ENCODE measurements around the gene TMEFF1. TPM values are rescaled to one million over a fixed set of nuclear protein-coding genes. Genes with fewer than 3 reads are reported as not detected.
A peak's percentile ranks its signal among the peaks of the same experiment; 100 is the strongest.

TMEFF1 gene
- total RNA-seq, 1 experiment from 2014 or later = 2.7 TPM

GRCh38 chr9:100602342-100602801, 129.4 kb downstream of the TMEFF1 start:
- no peak overlapping the region for H3K4me3 ChIP-seq (ENCODE audit: low read depth, low read length)
- no peak overlapping the region for H3K4me3 Mint-ChIP-seq (ENCODE audit: unreplicated experiment)
- peak; percentile 62 to 66 for TF ChIP-seq CTCF (IDR thresholded peaks at IDR 0.05; ENCODE audit: insufficient read depth in 1 of 2, low read depth in 1 of 2, low read length in 1 of 2, severe bottlenecking in 1 of 2, unreplicated experiment in 1 of 2)
- ChIA-PET POLR2A (interaction anchor here (0.6 kb wide), 1 partner anchor 256 kb away, joined by 3 read pairs; no protein-coding TSS in a partner anchor), CTCF (interaction anchor here (0.6 to 2.2 kb wide), 5 partner anchors 129 to 1919 kb away, joined by 3 to 29 read pairs (median 5); partner anchors contain the start of gene TMEFF1)
- H3K27me3 Mint-ChIP-seq (ENCODE audit: insufficient read depth, unreplicated experiment) = no peaks in the 10 kb centered on the region
- H3K4me1 ChIP-seq = 0 out of 2 replicates have a peak, but pooled peaks cover 5% of the 10 kb centered on the region
- no peak overlapping the region for H3K27ac Mint-ChIP-seq (ENCODE audit: unreplicated experiment)
- H3K36me3 ChIP-seq (ENCODE audit: control insufficient read depth, insufficient read depth, low read length) = no peaks in the 10 kb centered on the region
- H3K9me3 ChIP-seq = no peaks in the 10 kb centered on the region
- H3K9me3 Mint-ChIP-seq (ENCODE audit: unreplicated experiment) = no peaks in the 10 kb centered on the region
- BruUV-seq (replicated peaks) = no TSS peak
- no peaks in the 10 kb centered on the region for H3K36me3 Mint-ChIP-seq (ENCODE audit: insufficient read depth, unreplicated experiment)
- H3K4me1 Mint-ChIP-seq (ENCODE audit: low read depth, unreplicated experiment) = peaks cover 19% of the 10 kb centered on the region
- no peaks in the 10 kb centered on the region for H3K27me3 ChIP-seq (replicated peaks; ENCODE audit: control insufficient read depth, insufficient read depth, low read length)
- intact Hi-C loops (cut with micrococcal nuclease; ENCODE audit: unreplicated experiment) = loop anchor here (1.0 to 10.0 kb wide), 8 partner anchors 100 to 930 kb away; partner anchors contain the start of genes PLPPR1 and RNF20
- peak; percentile 62 to 73 for DNase-seq

GRCh38 chr9:100605405-100605804, 132.5 kb downstream of the TMEFF1 start:
- intact Hi-C loops (cut with micrococcal nuclease; ENCODE audit: unreplicated experiment) = loop anchor here (10.0 kb wide), 1 partner anchor 229 kb away; no protein-coding TSS in a partner anchor
- no peak for TF ChIP-seq CTCF (IDR thresholded peaks at IDR 0.05; ENCODE audit: insufficient read depth in 1 of 2, low read depth in 1 of 2, low read length in 1 of 2, severe bottlenecking in 1 of 2, unreplicated experiment in 1 of 2)
- no peaks in the 10 kb centered on the region for H3K27me3 Mint-ChIP-seq (ENCODE audit: insufficient read depth, unreplicated experiment)

GRCh38 chr9:100619194-100619593, 146.2 kb downstream of the TMEFF1 start:
- H3K27me3 ChIP-seq (replicated peaks; ENCODE audit: control insufficient read depth, insufficient read depth, low read length) = no peaks in the 10 kb centered on the region
- Mint-ChIP-seq H3K9me3 (ENCODE audit: unreplicated experiment) (peaks cover 20% of the 10 kb centered on the region), H3K27me3 (ENCODE audit: insufficient read depth, unreplicated experiment) (no peaks in the 10 kb centered on the region), H3K27ac (ENCODE audit: unreplicated experiment) (no peak overlapping the region), H3K36me3 (ENCODE audit: insufficient read depth, unreplicated experiment) (no peaks in the 10 kb centered on the region), H3K4me3 (ENCODE audit: unreplicated experiment) (no peak overlapping the region), H3K4me1 (ENCODE audit: low read depth, unreplicated experiment) (no peaks in the 10 kb centered on the region)
- CTCF ChIA-PET = no interaction called here
- no peaks in the 10 kb centered on the region for H3K4me1 ChIP-seq
- no peak for TF ChIP-seq CTCF (IDR thresholded peaks at IDR 0.05; ENCODE audit: insufficient read depth in 1 of 2, low read depth in 1 of 2, low read length in 1 of 2, severe bottlenecking in 1 of 2, unreplicated experiment in 1 of 2)
- POLR2A ChIA-PET = no interaction called here
- no peaks in the 10 kb centered on the region for H3K36me3 ChIP-seq (ENCODE audit: control insufficient read depth, insufficient read depth, low read length)
- no TSS peak for BruUV-seq (replicated peaks)
- no peaks in the 10 kb centered on the region for H3K9me3 ChIP-seq
- intact Hi-C loops (cut with micrococcal nuclease; ENCODE audit: unreplicated experiment) = no loop called here
- DNase-seq = no peak
- H3K4me3 ChIP-seq (ENCODE audit: low read depth, low read length) = no peak overlapping the region

More at GRCh38 chr9:100605405-100605804, 132.5 kb downstream of the TMEFF1 start:
- no peak overlapping the region for H3K4me3 ChIP-seq (ENCODE audit: low read depth, low read length)
- BruUV-seq (replicated peaks) = no TSS peak
- DNase-seq = no peak
- ChIA-PET CTCF (interaction anchor here (0.6 kb wide), 1 partner anchor 368 kb away, joined by 3 read pairs; no protein-coding TSS in a partner anchor), POLR2A (no interaction called here)
- H3K36me3 ChIP-seq (ENCODE audit: control insufficient read depth, insufficient read depth, low read length) = no peaks in the 10 kb centered on the region
- Mint-ChIP-seq H3K4me1 (ENCODE audit: low read depth, unreplicated experiment) (peaks cover 8% of the 10 kb centered on the region), H3K36me3 (ENCODE audit: insufficient read depth, unreplicated experiment) (no peaks in the 10 kb centered on the region), H3K4me3 (ENCODE audit: unreplicated experiment) (no peak overlapping the region), H3K27ac (ENCODE audit: unreplicated experiment) (no peak overlapping the region), H3K9me3 (ENCODE audit: unreplicated experiment) (no peaks in the 10 kb centered on the region)
- no peaks in the 10 kb centered on the region for H3K9me3 ChIP-seq
- no peaks in the 10 kb centered on the region for H3K4me1 ChIP-seq
- H3K27me3 ChIP-seq (replicated peaks; ENCODE audit: control insufficient read depth, insufficient read depth, low read length) = no peaks in the 10 kb centered on the region
